WTC11 (cell line): ENCODE data around the gene HECTD4. TPM values are rescaled to one million over a fixed set of nuclear protein-coding genes. Genes with fewer than 3 reads are reported as not detected.
A peak's percentile ranks its signal among the peaks of the same experiment; 100 is the strongest.

ENCODE experiments used
- ATAC-seq: fragments of 200-7000 bp; cut with Tn5 transposase; 2 replicates; pipeline ENCODE4 v1.10.0; 2021; ENCODE audit warnings: mild to moderate bottlenecking, moderate library complexity
- CTCF ChIA-PET: fragments of 300-600 bp; sonication (Branson Sonifier 250); formaldehyde crosslinking; loops from one replicate; lab custom pipeline; 2021; ENCODE audit warnings: antibody characterized with exemption; lab: Charles Lee
- POLR2A ChIA-PET: fragments of 350-600 bp; sonication (Branson Sonifier 250); formaldehyde crosslinking; loops from one replicate; lab custom pipeline; 2021; ENCODE audit warnings: antibody characterized with exemption; lab: Charles Lee
- DNase-seq: peaks from one replicate; pipeline ENCODE4 v3.0.0; 2021; ENCODE audit warnings: low spot score
- H3K27ac Mint-ChIP-seq: 2 replicates; pipeline ENCODE4 v1.8.0; 2021; ENCODE audit warnings: mixed read lengths
- H3K27me3 Mint-ChIP-seq: 2 replicates; pipeline ENCODE4 v1.8.0; 2021; ENCODE audit warnings: low read depth, mild to moderate bottlenecking, moderate library complexity, mixed read lengths
- H3K36me3 Mint-ChIP-seq: 2 replicates; pipeline ENCODE4 v1.8.0; 2021; ENCODE audit warnings: mixed read lengths
- H3K4me1 Mint-ChIP-seq: 2 replicates; pipeline ENCODE4 v1.8.0; 2022; ENCODE audit warnings: mixed read lengths
- H3K4me3 Mint-ChIP-seq: 2 replicates; pipeline ENCODE4 v1.8.0; 2021; ENCODE audit warnings: mild to moderate bottlenecking, moderate library complexity, mixed read lengths
- H3K9me3 Mint-ChIP-seq: 2 replicates; pipeline ENCODE4 v1.8.0; 2021; ENCODE audit warnings: mixed read lengths
- AFF4 ChIP-seq: sonication (generic); formaldehyde crosslinking; IDR thresholded peaks from 2 replicates; pipeline ENCODE4 v1.8.1; 2023; ENCODE audit warnings: mild to moderate bottlenecking, missing genetic modification reagents, borderline replicate concordance
- ATF3 ChIP-seq: sonication (generic); formaldehyde crosslinking; conservative IDR thresholded peaks from 2 replicates; pipeline ENCODE4 v1.8.1; 2022; ENCODE audit warnings: mild to moderate bottlenecking, missing genetic modification reagents
- CTCF ChIP-seq: fragments of 200-600 bp; IDR thresholded peaks from 2 replicates; pipeline ENCODE4 v1.8.0; 2022; ENCODE audit warnings: antibody characterized with exemption
- E2F1 ChIP-seq: sonication (generic); formaldehyde crosslinking; IDR thresholded peaks from 2 replicates; pipeline ENCODE4 v1.8.0; 2022; ENCODE audit warnings: mild to moderate bottlenecking, missing genetic modification reagents
- FOXJ3 ChIP-seq: sonication (generic); formaldehyde crosslinking; IDR thresholded peaks from 2 replicates; pipeline ENCODE4 v1.9.0; 2021; ENCODE audit warnings: missing genetic modification reagents, mild to moderate bottlenecking, borderline replicate concordance
- FOXP4 ChIP-seq: sonication (generic); formaldehyde crosslinking; IDR thresholded peaks from 2 replicates; pipeline ENCODE4 v1.8.0; 2022; ENCODE audit warnings: mild to moderate bottlenecking, missing genetic modification reagents
- HMGA2 ChIP-seq: fragments of 250-450 bp; sonication (Bioruptor Pico); IDR thresholded peaks from 2 replicates; pipeline ENCODE4 v1.4.0; 2021; ENCODE audit warnings: mild to moderate bottlenecking, moderate library complexity
- NFE2L1 ChIP-seq: sonication (generic); formaldehyde crosslinking; IDR thresholded peaks from 2 replicates; pipeline ENCODE4 v1.8.1; 2023; ENCODE audit warnings: missing genetic modification reagents
- SMAD3 ChIP-seq: sonication (generic); formaldehyde crosslinking; IDR thresholded peaks from 2 replicates; pipeline ENCODE4 v1.8.0; 2022; ENCODE audit warnings: missing genetic modification reagents, mild to moderate bottlenecking, borderline replicate concordance
- TCF7 ChIP-seq: sonication (generic); formaldehyde crosslinking; IDR thresholded peaks from 2 replicates; pipeline ENCODE4 v1.8.0; 2022; ENCODE audit warnings: mild to moderate bottlenecking, low read depth, missing genetic modification reagents, moderate library complexity
- USF1 ChIP-seq: sonication (generic); formaldehyde crosslinking; IDR thresholded peaks from 2 replicates; pipeline ENCODE4 v1.8.0; 2022; ENCODE audit warnings: mild to moderate bottlenecking, missing genetic modification reagents
- ZMAT4 ChIP-seq: fragments of 250-450 bp; sonication (Bioruptor Pico); IDR thresholded peaks from 2 replicates; pipeline ENCODE4 v1.9.0; 2021; ENCODE audit warnings: mild to moderate bottlenecking
- ZNF281 ChIP-seq: sonication (generic); formaldehyde crosslinking; IDR thresholded peaks from 2 replicates; pipeline ENCODE4 v1.8.0; 2023; ENCODE audit warnings: mild to moderate bottlenecking, missing genetic modification reagents
- ZNF532 ChIP-seq: fragments of 250-450 bp; sonication (Bioruptor Pico); IDR thresholded peaks from 2 replicates; pipeline ENCODE4 v1.9.0; 2021; ENCODE audit warnings: mild to moderate bottlenecking, borderline replicate concordance
- total RNA-seq: library from RNA; stranded (reverse); gene quantifications from 3 replicates; pipeline ENCODE4 v1.2.3, GENCODE V29; 2021

The HECTD4 gene
- total RNA-seq, 1 experiment from 2014 or later: 31.7 TPM

- TF ChIP-seq AFF4 (CRISPR knock-in tag) (no peak), HMGA2 (no peak), ZMAT4 (no peak), ATF3 (CRISPR knock-in tag) (no peak)
- TF ChIP-seq, all 79 proteins: peak for 0
These were observed 196.9 kb downstream of the HECTD4 start (continued) for GRCh38 chr12:112185093-112185923.

GRCh38 chr12:112184056-112184887 is 198.0 kb downstream of the HECTD4 start:
- CTCF ChIA-PET: interaction anchor here (0.9 to 1.9 kb wide), 4 partner anchors 14 to 203 kb away, joined by 3 to 13 read pairs (median 4); no protein-coding TSS in a partner anchor
- Mint-ChIP-seq H3K4me1 (peaks cover 17% of the 10 kb centered on the region), H3K27me3 (no peaks in the 10 kb centered on the region), H3K36me3 (peaks cover 6% of the 10 kb centered on the region), H3K4me3 (no peak overlapping the region), H3K27ac (peak overlapping the region; percentile 82), H3K9me3 (no peaks in the 10 kb centered on the region)
- TF ChIP-seq CTCF: no peak
- no peak for TF ChIP-seq ZNF281 (CRISPR knock-in tag)
- TF ChIP-seq E2F1: no peak
- TF ChIP-seq SMAD3: no peak
- TF ChIP-seq TCF7: no peak
- TF ChIP-seq USF1: no peak
- no peak for TF ChIP-seq NFE2L1 (CRISPR knock-in tag)
- no peak for TF ChIP-seq FOXJ3 (CRISPR knock-in tag)
- no peak for TF ChIP-seq FOXP4
- TF ChIP-seq ZNF532 (CRISPR knock-in tag): no peak
- DNase-seq: no peak
- POLR2A ChIA-PET: no interaction called here
- ATAC-seq: no peak
